GM12801 (cell line): ENCODE measurements around the gene EAPP.

Source experiments
- TF ChIP-seq, protein P1 (sequence below): IDR thresholded peaks from one replicate; pipeline ENCODE4 v1.5.1; 2011; ENCODE audit warnings: control low read depth; ENCODE audit not compliant: insufficient read length; ENCODE audit errors: extremely low read depth

The EAPP gene

DNA sequence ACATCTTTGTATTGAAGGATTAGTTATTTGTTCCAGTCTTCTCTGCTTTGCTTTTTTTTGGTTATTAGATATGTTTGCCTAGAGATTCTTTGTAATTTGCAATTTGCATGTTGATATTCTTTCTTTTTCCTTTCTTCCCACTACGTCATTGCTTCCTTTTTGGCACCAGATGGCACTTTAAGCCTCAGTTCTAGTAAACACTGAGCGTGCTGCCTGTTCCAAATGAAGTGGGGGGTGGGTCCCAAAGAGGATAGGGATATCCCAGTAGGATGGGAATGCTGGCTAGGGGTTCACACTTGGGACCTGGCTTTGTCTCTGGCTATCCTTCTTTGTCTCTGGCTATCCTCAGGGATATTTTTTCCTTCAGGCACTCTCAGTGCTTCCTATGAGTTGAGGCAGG is 17.0 kb downstream of the EAPP start:
- TF ChIP-seq, protein P1, sequence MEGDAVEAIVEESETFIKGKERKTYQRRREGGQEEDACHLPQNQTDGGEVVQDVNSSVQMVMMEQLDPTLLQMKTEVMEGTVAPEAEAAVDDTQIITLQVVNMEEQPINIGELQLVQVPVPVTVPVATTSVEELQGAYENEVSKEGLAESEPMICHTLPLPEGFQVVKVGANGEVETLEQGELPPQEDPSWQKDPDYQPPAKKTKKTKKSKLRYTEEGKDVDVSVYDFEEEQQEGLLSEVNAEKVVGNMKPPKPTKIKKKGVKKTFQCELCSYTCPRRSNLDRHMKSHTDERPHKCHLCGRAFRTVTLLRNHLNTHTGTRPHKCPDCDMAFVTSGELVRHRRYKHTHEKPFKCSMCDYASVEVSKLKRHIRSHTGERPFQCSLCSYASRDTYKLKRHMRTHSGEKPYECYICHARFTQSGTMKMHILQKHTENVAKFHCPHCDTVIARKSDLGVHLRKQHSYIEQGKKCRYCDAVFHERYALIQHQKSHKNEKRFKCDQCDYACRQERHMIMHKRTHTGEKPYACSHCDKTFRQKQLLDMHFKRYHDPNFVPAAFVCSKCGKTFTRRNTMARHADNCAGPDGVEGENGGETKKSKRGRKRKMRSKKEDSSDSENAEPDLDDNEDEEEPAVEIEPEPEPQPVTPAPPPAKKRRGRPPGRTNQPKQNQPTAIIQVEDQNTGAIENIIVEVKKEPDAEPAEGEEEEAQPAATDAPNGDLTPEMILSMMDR, result no peak

DNA sequence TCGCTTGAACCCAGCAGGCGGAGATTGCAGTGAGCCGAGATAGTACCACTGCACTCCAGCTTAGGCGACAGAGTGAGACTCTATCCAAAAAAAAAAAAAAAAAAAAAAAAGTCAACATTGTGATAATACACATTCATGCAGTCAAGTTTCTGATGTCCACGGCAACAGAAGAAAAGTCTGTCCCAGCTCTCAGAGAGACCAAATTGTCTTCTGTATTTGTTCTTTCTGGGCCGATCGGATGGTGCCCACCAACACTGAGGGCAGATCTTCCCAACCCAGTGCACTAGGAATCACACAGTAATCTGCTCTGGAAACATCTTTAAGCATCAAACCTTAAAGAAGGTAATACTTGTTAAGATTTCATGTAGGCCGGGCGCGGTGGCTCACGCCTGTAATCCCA is 31.6 kb downstream of the EAPP start:
- TF ChIP-seq, protein P1, result no peak

DNA sequence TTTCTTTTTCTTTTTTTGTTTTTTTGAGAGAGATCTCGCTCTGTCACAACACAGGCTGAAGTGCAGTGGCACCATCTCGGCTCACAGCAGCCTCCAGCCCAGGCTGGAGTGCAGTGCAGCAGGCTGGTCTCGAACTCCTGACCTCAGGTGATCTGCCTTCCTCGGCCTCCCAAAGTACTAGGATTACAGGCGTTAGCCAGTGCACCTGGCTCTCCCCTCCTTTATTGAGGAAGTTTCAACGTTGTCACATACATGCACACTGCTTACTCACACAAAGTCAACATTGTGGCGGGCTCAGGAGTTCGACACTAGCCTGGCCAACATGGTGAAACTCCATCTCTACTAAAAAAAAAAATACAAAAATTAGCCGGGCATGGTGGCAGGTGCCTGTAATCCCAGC is 32.0 kb downstream of the EAPP start:
- TF ChIP-seq, protein P1, result no peak

DNA sequence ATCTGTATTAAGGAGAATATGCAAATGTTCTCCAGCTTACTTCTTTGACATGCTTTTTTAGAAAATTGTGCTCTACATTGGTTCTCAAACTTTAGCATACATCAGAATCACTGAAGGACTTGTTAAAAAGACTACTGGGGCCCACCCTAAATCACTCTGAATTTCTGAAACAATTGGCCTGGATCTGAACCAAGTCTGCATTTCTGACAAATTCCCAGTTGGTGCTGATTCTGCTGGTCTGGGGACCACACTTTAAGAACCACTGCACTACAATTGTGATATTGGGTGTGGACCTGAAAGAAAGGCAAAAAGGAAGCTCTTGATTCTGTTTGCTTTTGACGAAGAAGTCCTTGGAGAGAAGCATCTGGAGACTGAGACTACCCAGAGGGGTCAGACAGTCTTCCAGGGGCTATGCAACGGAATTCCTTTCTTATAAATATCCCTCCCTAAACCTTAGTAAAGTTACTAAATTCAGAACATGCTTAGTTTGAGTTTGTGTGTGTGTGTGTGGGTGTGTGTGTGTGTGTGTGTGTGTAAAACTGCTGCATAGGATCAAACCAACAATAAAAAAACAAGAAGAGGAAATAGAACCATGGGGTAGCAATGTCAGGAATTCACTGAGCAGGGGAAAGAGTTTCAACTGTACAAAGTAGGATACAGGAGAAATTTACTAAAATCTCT is 36.8 kb downstream of the EAPP start:
- TF ChIP-seq, protein P1, result no peak

DNA sequence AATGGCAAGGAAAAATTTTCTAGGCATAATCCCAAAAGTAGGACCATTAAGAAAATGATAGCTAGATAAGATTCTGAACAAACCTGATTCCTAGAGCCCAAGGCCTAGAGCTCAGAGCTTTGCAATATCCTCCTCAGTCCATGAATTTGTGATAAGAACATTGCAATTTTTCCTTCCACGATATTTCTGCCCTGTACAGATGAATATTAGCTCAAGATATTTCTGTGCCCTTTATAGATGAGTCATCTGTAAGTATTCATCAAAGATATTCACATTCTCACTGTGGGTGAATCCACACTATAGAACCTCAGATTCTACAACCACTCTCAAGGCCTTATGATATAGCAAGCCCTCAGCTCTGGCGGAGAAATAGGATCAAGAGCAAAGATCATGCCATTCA is 37.5 kb downstream of the EAPP start:
- TF ChIP-seq, protein P1, result no peak

DNA sequence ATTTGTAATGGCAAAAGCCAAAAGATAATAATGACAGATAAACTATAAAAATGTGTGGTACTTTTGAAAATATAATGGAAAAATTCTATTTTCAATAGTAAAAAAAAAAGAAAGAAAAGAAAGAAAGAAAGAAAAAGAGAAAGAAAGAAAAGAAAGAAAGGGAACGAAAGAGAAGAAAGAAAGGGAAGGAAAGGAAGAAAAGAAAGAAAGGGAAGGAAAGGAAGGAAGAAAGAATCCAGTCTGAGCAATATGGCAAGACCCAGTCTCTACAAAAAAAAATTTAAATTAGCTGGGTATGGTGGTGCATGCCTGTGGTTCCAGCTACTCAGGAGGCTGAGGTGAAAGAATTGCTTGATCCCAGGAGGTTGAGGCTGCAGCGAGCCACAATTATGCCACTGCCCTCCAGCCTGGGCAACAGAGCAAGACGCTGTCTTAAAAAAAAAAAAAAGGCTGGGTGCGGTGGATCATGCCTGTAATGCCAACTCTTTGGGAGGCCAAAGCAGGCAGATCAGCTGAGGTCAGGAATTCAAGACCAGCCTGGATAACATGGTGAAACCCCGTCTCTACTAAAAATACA is 38.4 kb downstream of the EAPP start:
- TF ChIP-seq, protein P1, result no peak

DNA sequence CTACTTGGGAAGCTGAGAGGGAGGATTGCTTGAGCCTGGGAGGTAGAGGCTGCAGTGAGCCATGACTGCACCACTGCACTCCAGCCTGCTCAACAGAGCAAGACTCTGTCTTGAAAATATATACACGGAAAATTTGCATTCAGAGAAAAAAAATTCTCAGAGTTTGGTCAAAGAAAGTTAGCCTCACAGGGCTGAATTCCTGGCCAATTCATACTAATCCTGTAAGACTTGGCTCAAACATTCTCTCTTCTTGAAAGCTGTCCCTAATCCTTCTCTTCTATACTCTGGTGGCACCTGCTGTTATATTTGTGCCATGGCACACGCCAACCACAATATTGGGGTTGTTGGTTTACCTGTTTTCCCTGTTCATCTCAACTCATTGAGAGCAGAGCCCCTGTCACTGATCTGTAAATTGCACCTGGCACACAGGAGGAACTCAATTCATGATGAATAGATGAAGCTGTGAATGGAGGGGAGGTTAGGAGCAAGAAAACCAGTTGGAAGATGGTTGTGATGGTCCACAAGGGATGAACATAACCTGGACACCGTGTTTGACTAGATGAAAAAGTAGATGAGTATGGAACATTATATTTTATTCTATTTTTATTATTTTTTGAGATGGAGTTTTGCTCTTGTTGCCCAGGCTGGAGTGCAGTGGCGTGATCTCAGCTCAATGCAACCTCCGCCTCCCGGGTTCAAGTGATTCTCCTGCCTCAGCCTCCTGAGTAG is 40.7 kb downstream of the EAPP start:
- TF ChIP-seq, protein P1, result no peak
